DMS79 (cell line): ENCODE results near the gene MMP19.
"Not testable (repeated sequence)": the region's sequence is repeated elsewhere in the genome, so short reads cannot be mapped to it uniquely, and the experiment has no call there.

Experiments used
- DNase-seq: peaks from one replicate; lab custom pipeline; 2025; lab: John Stamatoyannopoulos, UW

Gene MMP19

GRCh38 chr12:55844961-55845360 lies 2.2 kb upstream of the MMP19 start:
- DNase-seq = no peak

- no peak for DNase-seq
These were observed 695 bp upstream of the MMP19 start for GRCh38 chr12:55843431-55843830.

GRCh38 chr12:55840581-55841351 lies 2.0 kb downstream of the MMP19 start:
- DNase-seq = no peak

- no peak for DNase-seq
These were observed 3.2 kb downstream of the MMP19 start for GRCh38 chr12:55839345-55840140.

GRCh38 chr12:55838361-55838760 lies 4.4 kb downstream of the MMP19 start:
- no peak for DNase-seq

GRCh38 chr12:55834400-55834799 lies 8.3 kb downstream of the MMP19 start:
- not testable (repeated sequence) for DNase-seq

GRCh38 chr12:55833056-55833455 lies 9.7 kb downstream of the MMP19 start:
- DNase-seq = no peak

- no peak for DNase-seq
These were observed 11.3 kb downstream of the MMP19 start for GRCh38 chr12:55831447-55831815.

- DNase-seq = peak; percentile 12
These were observed 11.9 kb downstream of the MMP19 start for GRCh38 chr12:55830601-55831446.

GRCh38 chr12:55829967-55830600 lies 12.7 kb downstream of the MMP19 start:
- DNase-seq = no peak

GRCh38 chr12:55828357-55828756 lies 14.4 kb downstream of the MMP19 start:
- no peak for DNase-seq

- no peak for DNase-seq
These were observed 14.9 kb downstream of the MMP19 start for GRCh38 chr12:55827806-55828205.

- DNase-seq = no peak
These were observed 18.0 kb downstream of the MMP19 start for GRCh38 chr12:55824726-55825125.

- no peak for DNase-seq
These were observed 19.3 kb downstream of the MMP19 start for GRCh38 chr12:55823419-55823818.

GRCh38 chr12:55822228-55822627 lies 20.5 kb downstream of the MMP19 start:
- no peak for DNase-seq

- no peak for DNase-seq
These were observed 22.1 kb downstream of the MMP19 start for GRCh38 chr12:55820679-55821078.

- no peak for DNase-seq
These were observed 23.9 kb downstream of the MMP19 start for GRCh38 chr12:55818886-55819285.

GRCh38 chr12:55818140-55818728 lies 24.5 kb downstream of the MMP19 start:
- no peak for DNase-seq

- peak; percentile 98 for DNase-seq
These were observed 25.2 kb downstream of the MMP19 start, which contains the start of the genes ORMDL2 and SARNP for GRCh38 chr12:55817345-55818139. ORMDL2 (plus strand) TSS chr12:55818041; CDS start chr12:55819000, 959 bp downstream. SARNP (minus strand) TSS chr12:55817724; CDS start chr12:55817701, 23 bp downstream.

GRCh38 chr12:55816881-55817344 lies 25.8 kb downstream of the MMP19 start:
- no peak for DNase-seq
